K562 (cell line): ENCODE measurements around the gene FZD4. TPM values are rescaled to one million over a fixed set of nuclear protein-coding genes. Genes with fewer than 3 reads are reported as not detected.

ENCODE experiments used
- ATAC-seq: fragments of 200-7000 bp; cut with Tn5 transposase; 3 replicates; pipeline ENCODE4 v1.9.1; 2020; ENCODE audit warnings: moderate library complexity
- BruUV-seq: library from RNA; stranded (reverse); fragments of 400-500 nt; replicated peaks from 2 replicates; lab custom pipeline; 2021; lab: Mats Ljungman, UMichigan
- CTCF ChIA-PET: fragments of 300-600 bp; formaldehyde crosslinking; extraction: SDS; loops from one replicate; lab custom pipeline; 2021; ENCODE audit warnings: low intra/inter-chr PET ratio; lab: Yijun Ruan, JAX
- POLR2A ChIA-PET: fragments of 300-600, 350-650 bp; sonication (Branson Sonifier 250); formaldehyde crosslinking; extraction: SDS; loops from one replicate; lab custom pipeline; 2021; ENCODE audit warnings: antibody characterized with exemption, inconsistent platforms; lab: Yijun Ruan, JAX
- DNase-seq, 4 experiments: peaks; one replicate each; pipeline versions ENCODE4 v3.0.0 to v3.0.0-alpha.2; 2011 to 2018; ENCODE audit warnings: low spot score in 3 of 4, mixed read lengths in 3 of 4; ENCODE audit errors: extremely low read depth in 1 of 4
- FAIRE-seq: peaks from 2 replicates; lab custom pipeline; 2011; peaks lifted over from hg19 to GRCh38; lab: Jason Lieb, UNC
- H2AFZ ChIP-seq: 2 replicates; pipeline ENCODE4 v1.6.0; 2011; ENCODE audit warnings: low read depth, low read length, control low read depth, inconsistent platforms
- H3K27ac ChIP-seq: fragments of 200-600 bp; 3 replicates; pipeline ENCODE4 v1.8.0; 2011; ENCODE audit warnings: low read depth, mild to moderate bottlenecking, control low read depth, inconsistent platforms, low read length, moderate library complexity, mixed read lengths; ENCODE audit errors: extremely low read depth
- H3K27me3 ChIP-seq, 2 experiments: fragments of 300-600 bp in 1 of 2; 2 replicates in 1 of 2; 3 replicates in 1 of 2; pipeline versions ENCODE4 v1.6.0 to v1.8.0; 2011; ENCODE audit warnings: inconsistent platforms in 2 of 2, low read length in 2 of 2, mild to moderate bottlenecking in 1 of 2, mixed read lengths in 1 of 2, moderate library complexity in 1 of 2; ENCODE audit not compliant: control insufficient read depth in 2 of 2, insufficient read depth in 2 of 2
- H3K36me3 ChIP-seq: fragments of 300-600 bp; 3 replicates; pipeline ENCODE4 v1.8.0; 2011; ENCODE audit warnings: mild to moderate bottlenecking, low read length, inconsistent platforms; ENCODE audit not compliant: control insufficient read depth, insufficient read depth
- H3K4me1 ChIP-seq, 2 experiments: fragments of 200-600 bp in 1 of 2; replicated peaks in 1 of 2; 2 replicates in 1 of 2; 3 replicates in 1 of 2; pipeline versions ENCODE4 v1.5.1 to v1.8.0; 2011; ENCODE audit warnings: inconsistent platforms in 2 of 2, low read length in 2 of 2, mild to moderate bottlenecking in 1 of 2, mixed read lengths in 1 of 2, moderate library complexity in 1 of 2; ENCODE audit not compliant: control insufficient read depth in 2 of 2, insufficient read depth in 2 of 2
- H3K4me2 ChIP-seq: 2 replicates; pipeline ENCODE4 v1.6.1; 2011; ENCODE audit warnings: low read length, control low read depth, inconsistent platforms, mixed read lengths; ENCODE audit not compliant: insufficient read depth
- H3K4me3 ChIP-seq: fragments of 200-600 bp; sonication (generic), shearing (Covaris generic); 2 replicates; pipeline ENCODE4 v1.5.1; 2016; ENCODE audit warnings: control low read depth, inconsistent platforms
- H3K79me2 ChIP-seq: fragments of 200-600 bp; 3 replicates; pipeline ENCODE4 v1.8.0; 2011; ENCODE audit warnings: low read length, inconsistent platforms; ENCODE audit not compliant: control insufficient read depth, insufficient read depth
- H3K9ac ChIP-seq, 2 experiments: 2 replicates each; pipeline versions ENCODE4 v1.6.0 to v1.6.1; 2011; ENCODE audit warnings: low read depth in 2 of 2, low read length in 2 of 2, control low read depth in 1 of 2, inconsistent platforms in 1 of 2, mild to moderate bottlenecking in 1 of 2, mixed read lengths in 1 of 2; ENCODE audit not compliant: insufficient read depth in 1 of 2
- H3K9me1 ChIP-seq: one replicate; pipeline ENCODE4 v1.6.0; 2011; ENCODE audit warnings: inconsistent platforms, mild to moderate bottlenecking, low read length, moderate library complexity; ENCODE audit not compliant: control insufficient read depth, insufficient read depth
- H3K9me3 ChIP-seq: replicated peaks from 2 replicates; pipeline ENCODE4 v1.5.1; 2011; ENCODE audit warnings: low read depth, low read length, inconsistent platforms; ENCODE audit not compliant: control insufficient read depth, insufficient read depth
- H4K20me1 ChIP-seq: replicated peaks from 2 replicates; pipeline ENCODE4 v1.6.1; 2011; ENCODE audit warnings: low read length, inconsistent platforms, mixed read lengths; ENCODE audit not compliant: control insufficient read depth, insufficient read depth
- EP300 ChIP-seq: IDR thresholded peaks from 2 replicates; pipeline ENCODE4 v1.6.1; 2012; ENCODE audit warnings: low read length, improper control_type of control experiment
- FOXM1 ChIP-seq, 2 experiments: fragments of 450-650 bp in 1 of 2; sonication (generic) in 1 of 2; formaldehyde crosslinking in 1 of 2; IDR thresholded peaks; 2 replicates each; pipeline versions ENCODE4 v1.6.1 to v1.9.0; 2017 to 2022; ENCODE audit warnings: low read depth in 2 of 2, mild to moderate bottlenecking in 2 of 2, missing genetic modification reagents in 1 of 2, moderate library complexity in 1 of 2
- GATAD2A ChIP-seq: fragments of 450-650 bp; IDR thresholded peaks from 2 replicates; pipeline ENCODE4 v1.6.1; 2017
- KDM5B ChIP-seq: fragments of 200-600 bp; sonication (generic); IDR thresholded peaks from 2 replicates; pipeline ENCODE4 v1.6.1; 2012; ENCODE audit warnings: low read depth, mild to moderate bottlenecking, moderate library complexity, low read length, control low read depth, inconsistent platforms; ENCODE audit not compliant: insufficient replicate concordance
- NCOA4 ChIP-seq: fragments of 450-650 bp; IDR thresholded peaks from 2 replicates; pipeline ENCODE4 v1.6.1; 2018; ENCODE audit warnings: mild to moderate bottlenecking; ENCODE audit not compliant: partially characterized antibody
- TEAD4 ChIP-seq, 2 experiments: sonication (generic) in 1 of 2; formaldehyde crosslinking in 1 of 2; IDR thresholded peaks; 2 replicates each; pipeline versions ENCODE4 v1.6.1 to v1.8.0; 2012 to 2022; ENCODE audit warnings: borderline replicate concordance in 1 of 2, inconsistent platforms in 1 of 2, low read length in 1 of 2, mild to moderate bottlenecking in 1 of 2, missing genetic modification reagents in 1 of 2
- ZNF175 ChIP-seq: fragments of 200-800 bp; sonication (Bioruptor generic); IDR thresholded peaks from 2 replicates; pipeline ENCODE4 v1.6.1; 2016; ENCODE audit warnings: low read depth, mild to moderate bottlenecking, missing genetic modification characterization, missing compliant biosample characterization
- ZNF408 ChIP-seq: fragments of 250-450 bp; sonication (Bioruptor Pico); IDR thresholded peaks from 2 replicates; pipeline ENCODE4 v1.4.0; 2020; ENCODE audit warnings: low read depth, mild to moderate bottlenecking, moderate library complexity
- ZNF75A ChIP-seq: fragments of 450-650 bp; formaldehyde crosslinking; IDR thresholded peaks from 2 replicates; pipeline ENCODE4 v1.4.0; 2020; ENCODE audit warnings: mild to moderate bottlenecking
- WGBS: fragments of 100-300 bp; shearing (Covaris generic); methylation state at CpG from one replicate; pipeline ENCODE4 v1.1.6; 2016; ENCODE audit warnings: low coverage, mixed read lengths; ENCODE audit not compliant: insufficient coverage; ENCODE audit errors: missing lambda C conversion rate; 5-methylcytosine and 5-hydroxymethylcytosine counted together
- in situ Hi-C: fragments of 300-500 bp; cut with MboI; formaldehyde crosslinking; loops from 4 replicates; pipeline ENCODE4 v1.15.0; 2018; ENCODE audit warnings: inconsistent platforms, mixed read lengths
- intact Hi-C: fragments of 100-400 bp; cut with micrococcal nuclease; formaldehyde crosslinking; loops from 2 replicates; pipeline ENCODE4 v1.14.2; 2022
- polyA plus RNA-seq, 8 experiments: library from polyadenylated mRNA; depleted of rRNA in 4 of 8; stranded (reverse) in 5 of 8; unstranded in 3 of 8; fragments of >200 nt; fragmentation: Nextera tagmentation in 2 of 8; fragmentation: Illumina TruSeq in 1 of 8; extraction: Ambion mirVana in 2 of 8; extraction: Trizol in 1 of 8; gene quantifications; 2 replicates each; pipeline versions ENCODE4 v1.2.1 to v1.2.3, GENCODE V29; 2011 to 2014; ENCODE audit warnings: inconsistent platforms in 1 of 8, missing spikeins in 1 of 8
- total RNA-seq, 7 experiments: library from RNA; depleted of rRNA in 6 of 7; stranded (reverse); fragments of >200 nt in 6 of 7; fragmentation: Illumina TruSeq in 2 of 7; extraction: Trizol in 2 of 7; gene quantifications; 2 replicates each; pipeline versions ENCODE4 v1.2.1 to v1.2.3, GENCODE V29; 2011 to 2021; ENCODE audit warnings: low replicate concordance in 1 of 7

The FZD4 gene
- total and polyA plus RNA-seq, 9 of the 15 experiments (the other 6 are each of a cell fraction or from before 2014, with no cell fraction given): 1.2 to 7.9 (median 5.8) TPM

- H3K36me3 ChIP-seq: peaks cover 36% of the 10 kb centered on the region; the same call in 2 of the 3 replicates
- ChIA-PET POLR2A (no interaction called here), CTCF (no interaction called here)
- peaks cover 2% of the 10 kb centered on the region for H3K9me1 ChIP-seq
- H3K4me2 ChIP-seq: no peak overlapping the region
- in situ Hi-C loops: no loop called here
- intact Hi-C loops: loop anchor here (5.0 kb wide), 1 partner anchor 86 kb away; the partner anchor contains the start of gene TMEM135
- no peak for ATAC-seq
- FAIRE-seq: no peak
- H3K79me2 ChIP-seq: peaks cover 14% of the 10 kb centered on the region
- no peak for DNase-seq
- no peak overlapping the region for H3K4me3 ChIP-seq
- H3K9ac ChIP-seq: no peak overlapping the region
- no TSS peak for BruUV-seq
- no peak overlapping the region for H2AFZ ChIP-seq
- no peak overlapping the region for H3K27ac ChIP-seq
- 84% methylated on average over 3 of the region's 3 CpGs for WGBS
- H3K27me3 ChIP-seq: no peaks in the 10 kb centered on the region
- no peaks in the 10 kb centered on the region for H3K9me3 ChIP-seq
- H4K20me1 ChIP-seq: no peaks in the 10 kb centered on the region
- H3K4me1 ChIP-seq: peaks cover 16 to 29% of the 10 kb centered on the region in 2 experiments
- TF ChIP-seq TEAD4 (IDR thresholded peaks at IDR 0.05; ENCODE audit: low read length) (no peak), TEAD4 (CRISPR knock-in tag; IDR thresholded peaks at IDR 0.05; ENCODE audit: borderline replicate concordance) (no peak), ZNF75A (CRISPR knock-in tag) (no peak), ZNF408 (CRISPR knock-in tag) (no peak), FOXM1 (IDR thresholded peaks at IDR 0.05; ENCODE audit: low read depth) (no peak), FOXM1 (CRISPR knock-in tag; IDR thresholded peaks at IDR 0.05; ENCODE audit: low read depth) (no peak), NCOA4 (no peak), EP300 (no peak), KDM5B (no peak), GATAD2A (no peak), ZNF175 (CRISPR knock-in tag) (no peak)
Measured at GRCh38 chr11:86951706-86952105, 3.5 kb downstream of the FZD4 start.
